ENCODE data around the gene LRRC56.

Gene LRRC56

GRCh38 chr11:553083-553987 is 16.0 kb downstream of the LRRC56 start:
- H3K4me3 ChIP-seq (replicated peaks; ENCODE audit: low read depth, low read length) = no peak overlapping the region
- TF ChIP-seq CTCF (IDR thresholded peaks at IDR 0.05; ENCODE audit: low read length, missing control alignments) = no peak
- no peak for DNase-seq (ENCODE audit: low read depth)

- DNase-seq (ENCODE audit: low read depth) = no peak
- H3K4me3 ChIP-seq (replicated peaks; ENCODE audit: low read depth, low read length) = no peak overlapping the region
- TF ChIP-seq CTCF (IDR thresholded peaks at IDR 0.05; ENCODE audit: low read length, missing control alignments) = no peak
Observed at GRCh38 chr11:553988-554340, 16.6 kb downstream of the LRRC56 start.

GRCh38 chr11:554428-555226 is 17.3 kb downstream of the LRRC56 start:
- H3K4me3 ChIP-seq (replicated peaks; ENCODE audit: low read depth, low read length) = no peak overlapping the region
- TF ChIP-seq CTCF (IDR thresholded peaks at IDR 0.05; ENCODE audit: low read length, missing control alignments) = peak; percentile 38
- peak; percentile 40 for DNase-seq (ENCODE audit: low read depth)

- H3K4me3 ChIP-seq (replicated peaks; ENCODE audit: low read depth, low read length) = no peak overlapping the region
- DNase-seq (ENCODE audit: low read depth) = no peak
- no peak for TF ChIP-seq CTCF (IDR thresholded peaks at IDR 0.05; ENCODE audit: low read length, missing control alignments)
Observed at GRCh38 chr11:555227-555779, 18.0 kb downstream of the LRRC56 start.

GRCh38 chr11:555780-556661 is 18.7 kb downstream of the LRRC56 start:
- no peak overlapping the region for H3K4me3 ChIP-seq (replicated peaks; ENCODE audit: low read depth, low read length)
- no peak for TF ChIP-seq CTCF (IDR thresholded peaks at IDR 0.05; ENCODE audit: low read length, missing control alignments)
- no peak for DNase-seq (ENCODE audit: low read depth)

- no peak for TF ChIP-seq CTCF (IDR thresholded peaks at IDR 0.05; ENCODE audit: low read length, missing control alignments)
- DNase-seq (ENCODE audit: low read depth) = no peak
- no peak overlapping the region for H3K4me3 ChIP-seq (replicated peaks; ENCODE audit: low read depth, low read length)
Observed at GRCh38 chr11:556662-557256, 19.4 kb downstream of the LRRC56 start.

Data from fibroblast of pulmonary artery (primary cell).